Stimulated activated CD8-positive, alpha-beta memory T cell treated with anti-CD3 and anti-CD28 coated beads, Interleukin-12 subunit alpha, Interleukin-12 subunit beta, amount 100 ng/mL, for 4 hours (primary cell): ENCODE results near the gene ZNF648.
A peak's percentile ranks its signal among the peaks of the same experiment; 100 is the strongest.
"Not testable (repeated sequence)": the region's sequence is repeated elsewhere in the genome, so short reads cannot be mapped to it uniquely, and the experiment has no call there.

Experiments used
- DNase-seq: peaks from one replicate; pipeline ENCODE4 v3.0.0-alpha.2; 2020; ENCODE audit warnings: low read depth

The ZNF648 gene, protein sequence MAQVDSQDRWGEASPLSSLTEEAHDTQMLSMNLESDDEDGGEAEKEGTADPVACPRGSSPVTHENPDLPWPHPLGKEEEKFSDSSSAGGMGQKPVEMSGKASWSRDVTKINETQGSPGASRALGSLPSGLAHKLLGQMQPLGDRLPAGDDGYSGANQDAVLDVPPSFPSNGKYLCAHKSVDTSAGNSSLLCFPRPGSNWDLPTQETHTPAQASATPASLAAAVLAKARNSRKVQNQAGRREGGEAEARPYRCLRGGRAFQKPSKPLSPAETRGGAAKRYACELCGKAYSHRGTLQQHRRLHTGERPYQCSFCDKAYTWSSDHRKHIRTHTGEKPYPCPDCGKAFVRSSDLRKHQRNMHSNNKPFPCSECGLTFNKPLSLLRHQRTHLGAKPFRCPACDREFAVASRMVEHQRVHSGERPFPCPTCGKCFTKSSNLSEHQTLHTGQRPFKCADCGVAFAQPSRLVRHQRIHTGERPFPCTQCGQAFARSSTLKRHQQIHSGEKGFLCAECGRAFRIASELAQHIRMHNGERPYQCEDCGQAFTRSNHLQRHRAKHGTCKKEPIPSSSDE

DNA sequence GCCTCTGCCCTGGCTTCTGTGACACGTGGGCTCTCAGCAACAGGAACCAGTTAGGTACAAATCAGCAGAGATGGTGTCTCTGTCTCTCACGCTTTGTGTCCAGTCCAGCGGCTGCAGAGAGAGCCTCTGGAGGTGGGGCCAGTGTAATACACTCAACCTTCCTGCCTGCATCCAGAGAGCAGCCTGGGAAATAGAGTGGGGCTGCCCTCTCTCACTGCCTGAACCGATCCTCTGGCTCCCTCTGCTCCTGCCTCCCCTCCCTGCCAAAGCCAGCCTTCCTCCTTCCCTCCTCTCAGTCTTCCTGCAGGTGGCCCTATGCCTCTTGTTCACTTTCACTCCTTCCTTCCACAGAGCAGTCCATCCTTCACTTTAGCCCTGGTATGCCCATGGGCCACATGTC lies at the start of gene ZNF648:
TSS of gene ZNF648 (minus strand) at position 119 of the 400 bp plus-strand sequence. CDS start 3,702 bp downstream, outside the sequence.
- DNase-seq, result no peak

DNA sequence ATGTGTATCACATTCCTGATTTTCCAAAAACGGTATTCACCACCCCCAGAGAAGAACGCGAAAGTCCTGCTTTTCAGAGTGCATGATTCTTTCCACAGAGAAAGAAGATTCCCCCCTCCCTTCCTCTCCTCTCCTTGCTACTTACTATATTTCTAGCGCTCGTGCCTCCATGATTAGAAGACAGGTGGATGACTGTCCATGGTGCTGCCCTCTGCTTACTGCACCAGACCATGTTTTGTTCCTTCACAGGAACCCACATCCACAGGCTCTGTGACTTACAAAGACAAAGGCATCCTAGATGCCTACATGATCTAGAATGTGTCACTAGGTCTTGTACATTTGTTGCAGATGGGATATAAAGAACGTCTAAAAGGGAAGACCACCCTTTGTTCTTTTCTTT lies 49.1 kb upstream of the ZNF648 start:
- DNase-seq, result no peak

DNA sequence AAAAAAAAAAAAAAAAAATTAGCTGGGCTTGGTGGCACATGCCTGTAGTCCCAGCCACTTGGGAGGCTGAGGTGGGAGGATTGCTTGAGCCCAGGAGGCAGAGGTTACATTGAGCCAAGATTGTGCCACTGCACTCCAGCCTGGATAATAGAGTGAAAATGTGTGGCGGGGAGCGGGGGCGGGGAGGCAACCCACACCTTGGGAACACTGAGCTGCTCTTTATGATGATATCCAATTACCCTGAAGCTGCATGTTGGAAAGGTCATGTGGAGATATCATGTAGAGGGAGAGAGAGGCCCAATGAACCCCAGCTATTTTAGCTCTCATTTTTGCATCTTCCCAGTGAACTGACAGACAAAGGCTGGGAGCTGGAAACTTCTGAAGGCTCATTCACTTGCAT lies 48.3 kb upstream of the ZNF648 start:
- DNase-seq, result no peak

DNA sequence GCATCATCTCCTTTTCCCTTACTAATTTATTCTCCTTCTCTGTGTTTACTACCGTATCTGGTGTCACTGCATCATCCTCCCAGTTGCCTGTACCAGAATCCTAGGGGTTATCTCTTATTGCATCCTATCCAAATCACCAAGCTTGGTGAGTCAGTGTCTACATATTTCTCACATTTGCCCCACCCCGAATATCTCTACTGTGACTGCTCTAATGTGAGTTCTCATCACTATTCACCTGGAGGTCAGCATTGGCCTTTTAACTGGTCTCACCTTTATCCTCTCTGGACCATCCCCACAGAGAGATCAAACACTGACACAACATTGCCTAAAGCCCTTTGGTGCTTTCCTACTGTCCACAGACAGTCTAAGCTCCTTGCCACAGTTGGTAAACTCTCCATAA lies 45.7 kb upstream of the ZNF648 start:
- no peak for DNase-seq

DNA sequence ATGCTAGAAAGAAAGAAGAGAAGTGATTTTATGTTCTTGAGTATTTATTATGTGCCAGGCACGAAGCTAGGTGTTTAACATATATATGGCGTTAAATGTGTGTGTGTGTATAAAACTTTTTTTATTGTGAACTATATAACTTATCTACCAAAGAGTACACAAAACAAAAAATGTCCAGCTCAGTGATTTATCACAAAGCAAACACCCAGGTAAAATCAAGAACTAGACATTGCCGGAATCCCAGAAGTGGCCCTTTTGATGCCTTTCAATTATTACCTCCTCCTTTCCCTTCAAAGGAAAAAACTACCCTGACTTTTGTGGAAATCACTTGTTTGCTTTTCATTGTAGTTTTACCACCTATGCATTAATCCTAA lies 40.5 kb upstream of the ZNF648 start:
- DNase-seq, result no peak

DNA sequence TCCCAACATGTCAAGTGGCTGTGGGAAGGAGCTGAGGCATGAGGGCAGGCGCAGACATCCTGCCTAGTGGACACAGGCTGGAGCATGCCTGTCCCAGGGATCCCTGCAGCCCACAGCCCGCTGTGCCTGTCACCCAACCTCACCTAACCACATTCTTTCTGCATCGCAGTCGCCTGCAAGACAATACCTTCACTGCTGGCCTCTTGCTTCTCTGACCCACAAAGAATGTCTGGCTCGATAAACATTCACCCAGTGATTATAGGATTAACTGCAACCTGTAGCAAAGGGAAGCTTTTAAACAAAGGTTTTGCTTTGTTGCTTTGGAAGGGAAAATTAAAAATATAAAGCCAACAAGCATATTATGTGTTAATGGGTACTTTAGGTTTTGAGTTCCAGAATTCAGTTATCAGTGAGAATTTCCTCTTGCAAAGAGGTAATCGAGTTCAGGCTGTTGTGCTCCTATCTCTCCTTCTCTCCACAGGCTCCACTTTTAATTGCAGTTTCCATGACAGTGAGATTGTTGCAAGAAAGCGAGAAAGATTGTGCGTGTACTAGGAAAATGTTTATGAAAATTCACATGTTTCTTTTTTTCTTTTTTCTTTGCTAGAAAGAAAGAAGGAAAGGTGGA lies 40.0 kb upstream of the ZNF648 start:
- no peak for DNase-seq

DNA sequence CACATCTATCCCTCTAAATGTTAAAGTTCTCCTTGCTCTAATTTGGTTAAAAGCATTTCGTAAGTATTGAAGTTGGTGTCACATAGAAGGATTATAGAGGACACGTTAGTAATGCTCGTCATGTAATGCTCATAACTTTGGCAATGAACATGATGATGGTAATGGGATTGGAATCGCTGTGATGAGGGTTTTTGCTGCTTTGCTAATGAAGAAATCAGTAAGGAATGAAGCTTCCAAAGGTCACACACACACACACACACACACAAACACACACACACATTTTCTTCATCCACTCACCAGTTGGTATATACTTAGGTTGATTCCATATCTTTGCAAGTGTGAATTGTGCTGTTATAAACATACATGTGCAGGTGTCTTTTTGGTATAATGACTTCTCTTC lies 36.8 kb upstream of the ZNF648 start:
- DNase-seq, result no peak

DNA sequence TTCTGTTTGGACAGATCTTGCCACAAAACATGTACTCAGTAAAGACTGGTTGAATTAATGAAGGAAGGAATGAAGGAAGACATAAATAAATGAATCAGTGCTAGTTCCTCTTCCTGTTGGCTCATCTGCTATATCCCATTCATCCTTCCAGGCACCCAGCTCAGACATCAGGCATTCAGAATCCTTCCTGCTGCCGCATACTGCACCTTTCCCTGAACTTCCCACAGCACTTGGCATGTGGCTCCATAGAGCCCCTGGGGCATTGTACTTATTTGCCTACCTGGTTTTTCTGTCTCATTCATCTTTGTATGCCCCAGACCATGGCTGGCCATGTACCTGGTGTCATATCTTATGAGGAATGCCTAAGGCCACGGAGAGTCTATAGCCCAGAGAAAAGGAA lies 34.4 kb upstream of the ZNF648 start:
- DNase-seq, result no peak

DNA sequence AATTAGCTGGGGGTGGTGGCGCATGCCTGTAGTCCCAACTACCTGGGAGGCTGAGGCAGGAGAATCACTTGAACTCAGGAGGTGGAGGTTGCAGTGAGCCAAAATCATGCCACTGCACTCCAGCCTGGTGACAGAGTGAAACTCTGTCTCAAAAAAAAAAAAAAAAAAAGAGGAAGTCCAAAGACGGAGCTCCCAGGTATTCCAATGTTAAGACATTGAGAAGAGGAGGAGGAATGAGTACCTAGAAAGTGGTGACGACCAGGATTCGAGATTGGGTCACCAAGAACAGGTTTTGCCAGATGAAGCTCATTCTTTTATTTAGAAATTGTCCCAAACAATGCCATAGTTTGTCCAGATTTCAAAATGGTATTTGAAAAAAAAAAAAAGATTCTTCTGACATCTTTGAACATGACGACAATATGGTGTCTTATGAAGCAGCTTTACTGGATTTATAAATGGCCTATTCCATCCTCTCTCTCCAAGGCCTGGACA lies 33.0 kb upstream of the ZNF648 start:
- DNase-seq, result not testable (repeated sequence)

DNA sequence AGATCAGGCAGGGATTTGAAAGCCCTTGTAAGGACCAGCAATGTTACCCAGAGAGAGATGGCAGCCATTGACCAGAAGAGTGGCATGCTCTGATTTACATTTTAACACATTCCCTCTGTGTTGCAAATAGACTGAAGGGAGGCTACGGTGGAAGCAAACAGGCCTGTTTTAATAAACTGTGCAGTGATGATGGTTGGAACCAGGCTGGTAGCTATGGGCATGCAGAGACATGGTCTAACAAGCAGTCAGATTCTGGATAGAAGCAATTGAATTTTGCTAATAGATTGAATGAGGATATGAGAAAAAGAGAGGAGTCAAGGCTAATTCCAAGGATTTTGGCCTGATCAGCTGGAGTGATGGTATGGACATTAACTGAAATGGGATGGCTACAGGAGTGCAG lies 32.3 kb upstream of the ZNF648 start:
- no peak for DNase-seq

DNA sequence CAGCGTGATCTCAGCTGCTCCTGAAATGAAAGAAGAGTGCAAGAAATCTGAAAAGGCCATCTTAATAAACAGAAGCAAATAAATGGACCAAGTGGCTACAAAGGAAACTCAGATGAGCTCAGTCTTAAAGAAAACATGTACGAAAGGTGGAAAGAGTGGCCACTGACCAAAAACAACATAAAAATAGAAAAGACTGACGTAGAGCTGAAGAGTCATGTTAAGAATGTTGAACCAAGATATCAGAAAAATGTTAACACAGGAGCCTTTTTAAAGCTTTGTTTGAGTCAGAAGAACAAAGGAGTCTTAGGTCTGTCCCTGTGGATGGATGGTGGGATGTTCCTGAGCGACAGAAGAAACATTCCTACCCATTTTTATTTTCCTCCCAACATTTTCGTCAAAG lies 30.8 kb upstream of the ZNF648 start:
- DNase-seq, result no peak

DNA sequence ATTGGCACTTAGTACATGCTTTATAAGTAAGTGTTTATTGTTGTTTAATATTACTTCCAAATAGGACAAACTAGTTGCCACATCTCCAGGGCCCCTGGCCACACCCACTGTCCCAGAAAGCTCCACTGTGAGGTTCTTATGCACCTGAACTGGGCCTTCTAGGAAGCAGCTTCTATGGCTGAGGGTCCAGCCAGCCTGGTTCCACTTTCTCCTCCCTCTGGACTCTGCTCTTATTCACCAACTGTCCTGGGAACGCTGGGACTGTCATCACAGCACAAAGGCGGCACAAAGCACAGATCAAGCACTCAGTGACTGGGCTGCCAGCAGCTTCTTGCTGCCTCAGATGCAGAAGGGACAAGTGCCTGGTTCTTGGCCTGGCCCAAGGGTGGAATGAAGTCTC lies 29.6 kb upstream of the ZNF648 start:
- no peak for DNase-seq

DNA sequence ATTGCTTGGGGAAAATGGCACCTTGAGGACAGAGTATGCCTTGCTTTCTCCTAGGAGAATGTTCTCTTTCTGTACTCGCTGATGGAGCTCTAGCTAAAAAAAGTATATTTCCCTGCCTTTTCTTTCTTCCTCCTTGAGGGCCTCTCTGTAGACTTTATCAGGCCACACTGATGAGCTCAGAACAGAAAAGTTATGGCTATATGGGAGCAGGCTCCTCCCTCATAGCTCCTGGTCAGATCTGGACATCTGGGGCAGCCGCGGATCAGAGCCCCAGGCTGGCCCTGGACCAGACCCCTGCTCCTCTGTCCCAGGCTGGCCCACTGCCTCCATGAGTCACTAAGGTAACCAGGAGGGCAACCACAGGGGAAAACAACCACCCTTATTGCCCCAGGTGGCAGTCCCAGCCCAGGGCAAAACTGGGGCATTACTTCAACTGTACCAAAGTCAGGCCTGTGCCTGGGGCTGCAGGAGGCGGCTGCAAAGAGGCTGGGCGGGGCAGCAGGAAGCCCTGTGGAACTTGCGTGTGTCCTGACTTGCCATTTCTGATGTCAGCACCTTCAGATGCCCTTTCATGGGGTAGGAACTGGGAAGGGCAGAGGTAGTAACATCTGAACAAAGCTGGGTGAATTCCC lies 26.3 kb upstream of the ZNF648 start:
- no peak for DNase-seq

DNA sequence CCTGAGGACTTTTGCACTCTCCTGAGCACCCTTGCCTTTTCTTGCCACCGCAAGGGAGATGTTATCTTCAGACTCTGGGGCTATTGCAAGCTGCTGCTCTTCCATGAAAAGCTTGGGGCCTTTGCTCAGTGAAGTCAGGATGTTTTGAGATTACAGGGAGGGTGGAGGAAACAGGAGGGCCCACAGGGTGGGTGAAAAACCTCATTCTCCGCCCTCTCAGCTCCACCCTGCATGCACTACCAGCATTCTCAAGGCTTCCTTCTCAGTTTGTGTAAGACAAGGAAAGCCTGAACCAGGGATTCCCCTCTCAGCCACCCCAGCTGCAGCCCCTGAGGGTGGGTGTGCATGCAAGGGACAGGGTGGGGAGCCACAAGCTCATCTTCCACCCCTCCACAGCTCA lies 25.8 kb upstream of the ZNF648 start:
- DNase-seq, result no peak

DNA sequence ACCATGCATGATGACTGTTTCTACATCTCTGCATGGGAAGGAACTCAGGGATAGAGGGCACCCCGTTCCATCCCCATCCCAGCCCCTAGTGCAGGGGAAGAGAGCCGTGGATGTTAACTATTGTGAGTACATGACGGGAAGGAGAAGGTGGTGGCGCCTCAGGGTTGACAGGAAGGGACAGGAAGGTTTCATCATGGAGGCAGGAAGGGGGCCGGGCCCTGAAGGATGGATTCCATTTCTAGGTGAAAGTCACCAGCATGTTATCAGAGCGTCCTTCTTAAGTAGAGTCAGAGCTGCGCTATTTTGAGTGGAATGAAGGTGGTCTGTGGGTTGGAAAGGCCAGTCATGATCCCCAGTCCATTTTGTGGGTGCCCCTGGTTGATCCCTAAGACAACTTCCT lies 25.1 kb upstream of the ZNF648 start:
- no peak for DNase-seq

DNA sequence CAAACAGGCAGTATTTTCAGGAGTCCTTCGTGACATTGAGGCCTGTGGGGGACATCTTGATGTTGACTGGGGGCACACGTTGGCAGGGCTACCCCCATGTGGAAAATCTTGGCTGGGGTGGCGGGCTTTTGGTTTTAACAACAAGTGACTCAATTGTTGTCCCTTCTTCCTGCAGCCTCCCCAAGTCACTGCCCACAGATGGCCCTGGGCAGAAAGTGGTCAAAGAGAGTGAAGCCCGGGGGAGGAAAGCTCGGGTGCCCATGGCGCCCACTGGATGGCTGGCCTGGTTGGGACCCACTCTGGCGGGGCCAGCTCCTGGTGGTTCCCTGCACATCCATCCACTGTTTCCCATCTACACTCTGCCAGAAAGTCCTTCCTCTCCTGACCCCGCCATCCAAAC lies 24.6 kb upstream of the ZNF648 start:
- DNase-seq, result no peak

DNA sequence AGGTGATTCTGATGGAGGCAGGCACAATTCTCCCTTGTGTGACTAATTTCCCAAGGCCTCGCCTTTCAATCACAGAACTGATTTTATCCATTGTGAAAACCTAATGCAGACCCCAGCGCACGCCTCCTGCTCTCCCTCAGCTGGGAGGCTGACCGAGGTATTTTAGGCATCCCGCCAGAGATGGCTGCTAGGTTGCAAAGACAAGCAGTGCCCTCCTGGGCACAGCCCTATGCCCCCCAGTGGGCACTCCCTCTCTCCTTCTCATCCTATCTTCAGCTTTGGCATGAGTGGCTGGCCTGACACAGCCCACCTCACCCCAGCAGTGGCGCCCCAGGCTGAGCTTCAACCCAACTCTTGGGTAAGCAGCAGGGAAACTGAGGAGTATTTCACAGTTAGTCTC lies 24.2 kb upstream of the ZNF648 start:
- DNase-seq, result no peak

DNA sequence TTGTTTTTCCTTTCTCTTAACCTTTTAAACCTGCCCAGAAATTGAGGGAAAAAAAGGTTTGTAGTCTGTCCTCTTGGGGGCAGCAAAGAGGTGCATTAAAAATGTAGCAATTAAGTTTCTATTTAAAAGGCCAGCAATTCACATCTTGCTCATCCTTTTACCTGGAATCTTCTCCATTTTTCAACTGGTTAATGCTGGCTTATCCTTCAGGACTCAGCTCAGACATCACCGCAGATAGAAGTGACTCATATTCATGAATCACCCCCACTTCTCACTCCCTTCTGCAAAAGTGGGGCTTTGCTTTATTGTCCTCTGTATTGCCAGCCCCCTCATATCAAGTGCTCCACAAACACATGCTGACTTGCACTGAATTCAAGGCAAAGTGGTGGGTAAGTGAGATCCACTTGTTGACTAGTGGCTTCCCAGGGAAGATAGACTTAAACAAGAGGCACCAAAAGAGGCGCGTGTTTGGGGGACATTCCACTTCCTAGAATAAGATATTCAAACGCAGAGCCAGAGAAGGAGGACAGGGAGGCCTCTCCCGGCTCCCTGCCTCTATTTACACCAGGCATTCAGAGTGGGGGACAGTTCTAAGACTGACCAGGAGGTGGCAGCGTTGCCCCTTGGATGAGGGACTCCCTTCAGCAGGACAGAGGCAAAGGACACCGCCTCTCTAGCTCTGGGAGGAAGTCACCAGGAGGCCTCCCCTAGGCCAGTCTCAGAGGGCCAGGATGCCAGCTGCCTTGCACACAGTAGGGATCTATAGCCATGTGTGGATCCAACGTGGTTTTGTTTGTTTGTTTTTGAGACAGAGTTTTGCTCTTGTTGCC lies 23.2 kb upstream of the ZNF648 start:
- DNase-seq, result peak; percentile 21

DNA sequence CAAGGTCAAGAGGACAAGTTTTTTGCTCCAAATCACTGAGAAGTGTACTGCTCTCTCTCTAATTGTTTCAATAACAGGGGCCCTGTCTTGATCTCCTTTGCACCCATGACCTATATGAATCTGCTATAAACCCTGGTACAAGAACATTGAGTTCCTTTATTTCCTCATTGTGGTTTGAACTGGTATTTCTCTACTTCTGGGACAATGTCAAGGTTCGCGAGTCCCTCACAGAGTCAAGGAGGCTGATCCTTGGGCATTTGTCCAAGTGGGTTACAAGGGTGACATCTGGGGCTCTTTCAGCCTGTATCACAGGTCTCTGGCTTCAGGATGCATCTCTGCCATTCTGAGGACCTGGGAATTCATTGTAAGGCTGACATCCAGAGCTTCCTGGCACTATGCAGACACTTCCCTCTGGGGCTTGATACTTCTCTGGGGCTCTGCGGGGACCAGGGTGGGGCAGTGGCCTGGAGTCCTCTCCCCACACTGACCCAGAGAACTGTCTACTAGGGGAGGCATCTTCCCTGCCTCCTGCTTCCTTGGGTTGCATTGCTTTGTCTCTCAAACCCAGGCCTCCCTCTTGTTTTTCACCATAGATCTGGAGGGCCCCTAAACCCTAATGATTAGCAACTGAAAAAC lies 22.5 kb upstream of the ZNF648 start:
- DNase-seq, result no peak

DNA sequence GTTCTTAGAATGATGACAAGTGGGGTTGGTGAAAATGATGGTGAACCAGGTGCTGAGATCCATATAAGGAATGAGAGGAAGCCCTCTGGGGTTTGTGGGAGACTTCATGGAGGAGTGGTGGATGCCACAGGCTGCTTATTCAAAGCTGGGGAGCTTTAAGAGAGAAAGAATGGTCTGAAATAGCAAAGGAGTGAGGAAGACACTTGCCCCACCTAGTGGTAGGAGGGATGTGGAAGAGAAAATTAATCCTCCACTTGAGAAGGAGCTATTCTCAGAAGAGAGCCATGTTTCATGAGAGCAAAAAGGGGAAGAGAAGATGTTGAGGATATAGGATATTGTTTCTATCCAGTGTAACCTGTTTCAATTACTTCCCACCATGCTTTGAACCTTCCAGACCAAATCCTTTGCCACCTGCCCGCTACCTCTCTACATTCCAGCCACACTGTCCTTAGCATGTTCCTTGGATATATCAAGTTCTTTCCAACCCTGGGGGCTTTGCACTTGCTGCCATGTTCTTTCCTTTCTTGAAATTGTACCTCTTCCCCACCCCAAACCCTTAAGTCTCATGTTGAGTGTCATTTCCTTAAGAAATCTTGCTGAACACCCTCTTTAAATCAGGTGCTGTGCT lies 19.6 kb upstream of the ZNF648 start:
- DNase-seq, result no peak

DNA sequence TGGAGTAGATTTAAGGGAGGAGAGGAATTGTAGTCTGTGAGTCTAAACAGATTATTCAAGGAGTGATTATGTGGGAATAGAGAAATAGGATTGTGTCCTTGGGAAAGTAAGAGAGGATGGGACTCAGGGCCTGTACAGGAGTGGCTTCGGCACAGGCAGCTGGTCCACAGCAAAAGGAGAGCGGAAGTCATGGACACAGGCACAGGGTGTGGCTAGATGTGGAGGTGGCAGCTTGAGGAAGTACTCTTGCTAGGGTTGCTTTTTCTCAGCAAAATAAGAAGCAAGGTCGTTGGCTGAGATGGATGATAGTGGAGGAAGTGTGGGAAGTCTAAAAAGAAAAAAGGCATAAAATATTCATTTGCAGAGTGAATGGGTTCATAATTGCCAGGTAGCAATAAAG lies 18.5 kb upstream of the ZNF648 start:
- DNase-seq, result no peak
